ENCODE results near the gene COL4A2. TPM values are rescaled to one million over a fixed set of nuclear protein-coding genes. Genes with fewer than 3 reads are reported as not detected.

COL4A2 gene
- polyA plus RNA-seq, 12 donors, result 347 to 994 (median 444) TPM

DNA sequence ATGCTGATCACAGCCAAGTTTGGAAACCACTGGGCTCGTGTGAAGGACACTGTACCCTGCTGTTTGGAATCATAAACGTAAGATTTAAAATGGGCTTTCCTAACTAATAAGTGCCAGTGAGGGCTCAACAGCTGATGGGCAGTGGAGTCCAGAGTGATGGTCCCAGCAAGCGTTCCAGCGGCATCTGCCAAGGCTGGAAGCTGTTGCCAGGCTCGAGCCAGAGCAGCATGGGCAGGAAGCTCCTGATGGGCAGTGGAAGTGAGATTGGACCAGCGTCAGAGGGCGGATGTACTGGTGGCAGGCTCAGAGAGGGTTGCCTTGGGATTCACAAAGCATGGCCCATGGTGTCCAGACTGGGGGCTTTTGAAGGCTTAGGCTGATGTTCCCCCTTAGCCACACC lies 30.2 kb downstream of the COL4A2 start:
- DNase-seq, result no peak

DNA sequence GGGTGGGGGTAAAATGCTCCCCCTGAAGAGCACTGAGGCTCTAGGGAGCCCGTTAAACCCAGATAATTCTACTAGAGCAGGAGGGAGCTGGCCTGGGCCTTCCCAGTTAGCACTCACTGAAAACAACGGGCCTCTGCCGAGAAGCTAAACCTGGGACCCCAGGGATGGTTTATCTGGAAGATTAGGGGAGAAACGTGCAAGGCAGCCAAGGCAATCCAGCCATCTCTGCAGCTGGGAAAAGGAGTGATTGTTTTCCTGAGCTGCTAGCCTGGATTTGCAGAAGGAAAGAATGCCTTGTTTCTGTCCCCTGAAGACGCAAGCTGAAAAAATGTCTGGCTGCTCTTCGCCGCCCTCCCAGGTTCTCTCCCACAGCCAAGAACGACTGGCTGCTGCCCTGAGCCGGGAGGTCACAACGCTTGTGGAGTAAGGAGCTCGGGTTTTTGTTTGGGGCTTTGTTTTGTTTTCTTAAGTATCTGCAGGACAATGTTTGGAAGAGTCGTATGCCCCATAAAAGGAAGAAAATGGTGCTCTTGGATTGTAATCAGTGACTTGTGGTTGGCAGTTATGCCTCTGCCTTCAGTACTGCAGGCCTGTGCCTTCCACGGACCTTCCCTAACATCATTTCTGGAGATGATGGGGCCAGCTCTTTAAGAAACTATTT lies 31.5 kb downstream of the COL4A2 start:
- peak; percentile 89 for DNase-seq

DNA sequence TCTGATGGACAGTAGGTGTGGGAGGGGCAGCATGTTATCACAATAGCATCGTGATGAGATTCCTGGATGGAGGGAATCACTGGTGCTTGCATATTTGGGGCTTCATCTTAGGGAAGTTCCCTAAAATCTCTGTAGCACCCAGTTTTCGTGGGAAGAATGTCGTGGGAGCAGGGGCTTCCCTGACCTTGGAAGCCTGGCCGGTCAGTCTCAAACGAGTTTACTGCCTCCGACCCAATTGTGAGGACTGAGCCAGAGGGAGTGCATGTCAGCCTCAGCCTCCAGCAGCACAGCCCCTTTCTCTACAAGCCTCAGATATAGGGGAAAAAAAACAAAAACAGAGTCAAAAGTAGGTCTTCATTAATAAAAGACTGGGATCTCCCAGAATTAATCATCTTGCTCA lies 32.2 kb downstream of the COL4A2 start:
- no peak for DNase-seq

DNA sequence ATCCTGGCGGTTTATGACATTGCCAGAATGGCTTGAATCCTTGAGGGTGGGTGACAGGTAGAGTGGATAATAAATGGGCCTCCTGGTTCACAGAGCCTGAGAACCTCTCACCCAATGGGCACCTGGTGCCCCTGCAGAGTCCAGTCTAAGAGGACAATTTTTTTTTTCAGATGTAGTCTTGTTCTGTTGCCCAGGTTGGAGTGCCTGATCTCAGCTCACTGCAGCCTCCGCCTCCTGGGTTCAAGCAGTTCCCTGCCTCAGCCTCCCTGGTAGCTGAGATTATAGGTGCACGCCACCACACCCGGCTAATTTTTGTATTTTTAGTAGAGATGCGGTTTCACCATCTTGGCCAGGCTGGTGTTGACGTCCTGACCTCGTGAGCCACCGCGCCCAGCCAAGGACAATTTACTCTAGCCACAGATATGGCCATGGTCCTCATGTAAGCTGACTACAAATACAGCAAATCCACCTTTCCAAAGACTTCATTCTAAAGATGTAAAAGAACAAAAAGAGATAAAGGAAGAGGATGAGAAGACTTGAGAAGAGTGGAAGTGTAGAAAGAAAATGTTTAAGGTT lies 33.0 kb downstream of the COL4A2 start:
- no peak for DNase-seq

DNA sequence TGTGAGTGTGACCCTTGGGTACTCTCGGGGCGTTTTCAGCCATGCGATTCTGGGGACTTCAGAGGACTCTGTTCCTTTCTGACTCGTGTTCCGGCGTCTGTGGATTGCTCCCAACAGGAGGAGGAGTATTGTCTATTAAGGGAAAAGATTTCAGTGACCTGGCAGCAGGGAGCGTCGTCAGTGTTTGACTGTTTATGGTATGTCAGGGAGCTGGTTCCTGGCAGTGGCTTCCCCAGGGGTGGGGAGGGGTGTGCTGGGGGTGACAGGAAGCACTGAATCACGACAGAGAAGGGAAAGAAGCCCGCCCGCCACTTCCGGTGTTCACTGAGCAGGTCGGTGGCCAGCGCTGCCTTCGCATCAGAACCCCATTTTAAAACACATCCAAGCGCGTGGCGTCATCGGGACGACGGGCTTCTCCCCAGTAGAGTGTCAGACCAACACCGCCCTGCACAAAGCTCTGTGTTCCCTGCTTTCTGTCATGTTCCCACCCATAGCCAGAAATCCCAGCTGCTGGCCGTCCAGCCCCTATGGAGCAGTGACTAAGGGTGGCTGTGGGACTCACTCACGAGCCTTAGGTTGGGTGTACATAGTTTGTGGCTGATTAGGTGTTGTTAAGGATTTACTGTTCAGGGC lies 33.8 kb downstream of the COL4A2 start:
- no peak for DNase-seq

DNA sequence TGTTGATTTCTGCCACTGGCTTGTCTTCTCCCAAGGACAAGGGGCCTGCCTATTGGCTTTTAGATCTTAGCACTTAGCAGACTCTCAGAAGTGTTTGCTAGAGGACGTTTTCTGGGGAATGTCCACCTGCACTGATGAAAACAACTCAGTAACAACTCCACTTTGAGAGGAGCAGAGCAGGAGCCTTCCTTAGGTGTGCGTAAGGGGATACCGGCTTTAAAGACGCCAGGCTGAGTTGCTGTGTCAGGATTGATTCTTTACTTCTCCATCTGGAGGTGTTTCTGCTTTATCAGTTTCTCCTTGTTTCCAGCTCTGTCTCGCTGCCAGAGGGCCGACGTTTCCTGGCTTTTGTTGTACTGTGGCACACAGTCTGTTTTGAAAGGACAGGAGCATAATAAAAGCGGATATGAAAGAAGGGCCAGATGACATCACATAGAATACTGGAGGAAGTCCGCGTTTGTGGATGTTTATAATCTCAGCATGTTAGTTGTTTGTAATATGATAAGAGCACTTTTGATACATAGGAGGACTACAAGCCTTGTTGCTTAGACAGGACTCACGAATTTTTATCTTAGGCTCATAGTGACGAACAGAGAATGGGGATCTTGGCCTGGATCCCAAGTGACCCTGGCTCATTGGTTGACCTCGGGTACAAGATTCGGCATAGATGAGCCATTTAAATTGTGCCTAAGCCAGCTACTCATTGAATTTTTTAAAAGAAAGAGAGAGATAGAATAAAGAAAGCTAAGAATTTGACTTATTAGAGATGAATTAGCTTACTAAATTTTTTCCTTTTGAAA lies 34.6 kb downstream of the COL4A2 start:
- DNase-seq, result no peak

DNA sequence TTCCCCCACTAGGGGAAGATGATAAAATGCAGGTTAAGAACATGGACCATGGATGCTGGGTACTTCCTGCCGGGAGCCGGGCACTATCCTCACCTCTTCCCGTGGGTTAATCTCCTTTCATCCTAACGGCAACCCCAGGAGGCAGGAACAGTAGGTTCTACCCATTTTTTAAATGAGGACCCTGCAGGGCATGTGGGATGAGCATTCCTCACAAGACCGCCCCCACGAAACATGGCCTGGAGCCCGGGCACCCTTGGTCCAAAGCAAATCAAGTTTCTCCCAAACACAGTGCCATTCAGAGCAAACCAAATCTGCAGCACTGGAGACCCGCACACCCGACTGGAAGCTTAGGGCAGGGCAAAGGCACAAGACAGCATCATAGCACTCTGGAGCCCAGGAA lies 35.4 kb downstream of the COL4A2 start:
- DNase-seq, result no peak

DNA sequence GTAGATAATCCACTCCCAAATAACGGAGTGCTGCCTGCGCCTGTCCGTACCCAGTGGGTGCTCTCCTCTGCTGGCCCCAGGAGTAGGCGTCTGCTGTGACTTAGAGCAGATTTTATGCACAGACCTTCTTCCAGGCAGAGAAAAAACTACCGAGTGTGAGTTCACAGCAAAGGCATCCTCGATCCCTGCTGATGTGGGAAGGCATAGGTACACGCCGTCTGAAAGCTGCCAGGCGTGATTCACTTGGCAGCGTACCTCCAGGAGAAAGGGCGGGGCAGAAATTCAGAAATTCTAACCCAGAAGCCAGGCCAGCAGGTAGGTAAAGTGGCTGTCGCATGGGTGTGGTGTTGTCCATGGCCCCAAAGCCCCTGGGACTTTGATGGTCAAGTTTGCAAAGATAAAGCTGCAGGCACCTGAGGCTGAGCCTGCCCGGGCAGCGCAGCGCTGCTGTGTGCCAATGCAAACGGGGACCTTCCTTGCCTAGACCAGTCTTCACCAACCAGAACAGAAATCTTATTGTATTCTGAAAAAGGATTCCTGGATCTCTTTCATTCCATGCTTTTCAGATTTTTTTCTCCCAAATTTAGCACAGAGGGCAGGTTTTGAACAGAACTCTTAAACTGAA lies 36.3 kb downstream of the COL4A2 start:
- DNase-seq, result no peak

DNA sequence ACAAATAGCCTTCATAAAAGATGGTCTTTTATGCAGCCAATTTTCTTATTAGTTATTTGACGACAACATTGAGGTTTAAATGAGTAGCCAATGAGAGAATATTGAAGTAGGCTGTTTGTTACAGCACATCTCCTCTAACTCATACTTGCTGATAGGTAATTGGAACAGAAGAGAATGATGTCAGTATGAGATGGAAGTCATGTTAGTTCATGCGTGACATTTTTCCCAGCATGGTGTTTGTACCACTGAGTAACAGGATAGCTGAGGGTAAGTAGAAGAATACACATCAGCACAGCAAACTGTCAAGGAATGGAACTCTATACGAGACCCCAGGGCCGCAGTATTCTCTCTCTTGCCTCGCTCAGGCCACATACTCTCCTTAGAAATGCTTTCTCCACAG lies 37.2 kb downstream of the COL4A2 start:
- DNase-seq, result no peak

DNA sequence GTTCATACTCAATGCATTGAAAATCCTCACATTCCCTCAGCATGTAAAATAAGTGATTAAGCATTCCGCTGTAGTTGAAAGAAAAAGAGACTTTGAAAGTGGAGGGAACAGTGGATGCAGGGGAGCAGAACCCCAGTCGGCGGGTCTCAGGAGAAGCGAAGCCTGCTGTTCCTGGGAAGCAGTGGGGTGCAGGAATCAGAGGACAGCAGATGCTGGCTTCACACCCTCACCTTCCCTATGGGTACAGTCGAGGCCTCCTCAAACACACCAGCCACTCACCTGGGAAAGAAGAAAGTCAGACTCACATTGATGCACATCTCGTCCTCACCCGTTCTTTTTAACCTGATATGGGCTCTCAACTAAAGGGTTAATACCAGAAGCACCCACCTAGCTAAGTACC lies 38.2 kb downstream of the COL4A2 start:
- no peak for DNase-seq

DNA sequence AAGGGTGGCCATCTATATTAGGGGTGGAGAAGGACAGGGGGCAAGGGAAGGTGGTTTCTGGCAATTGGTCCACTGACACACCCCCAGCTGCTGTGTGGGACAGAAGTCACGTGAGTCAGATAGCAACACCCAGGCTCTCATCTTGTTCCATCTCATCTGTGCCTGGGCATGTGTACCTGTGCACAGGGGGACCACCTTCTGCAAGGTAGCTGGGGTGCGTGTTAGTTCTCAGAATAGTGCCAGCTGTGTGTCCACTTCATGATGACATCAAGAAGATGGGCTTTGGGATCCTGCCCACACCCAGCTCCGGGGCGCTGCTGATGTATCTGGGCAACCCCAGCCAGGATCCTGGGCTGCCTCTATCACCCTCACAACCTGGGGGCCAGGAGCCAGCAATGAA lies 38.6 kb downstream of the COL4A2 start:
- no peak for DNase-seq

DNA sequence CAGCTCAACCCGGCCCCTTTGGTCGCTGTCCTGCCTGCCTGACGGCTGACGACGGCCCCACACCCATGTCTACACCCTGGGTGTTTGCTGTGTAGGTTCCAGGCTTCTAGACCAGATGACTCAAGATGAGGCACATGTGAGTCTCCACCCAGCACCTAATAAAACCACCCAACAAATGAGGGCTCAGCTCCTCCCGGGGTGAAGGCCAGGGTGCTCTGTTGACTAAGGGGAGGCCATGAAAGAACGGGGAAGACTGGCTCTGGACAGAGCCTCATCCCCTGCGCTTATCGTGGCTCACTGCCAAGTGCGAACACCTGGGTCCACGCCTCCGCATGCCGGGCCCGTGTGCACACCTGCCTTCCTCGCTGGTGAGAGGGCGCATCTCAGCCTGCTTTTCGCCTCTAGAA lies 39.6 kb downstream of the COL4A2 start:
- no peak for DNase-seq

DNA sequence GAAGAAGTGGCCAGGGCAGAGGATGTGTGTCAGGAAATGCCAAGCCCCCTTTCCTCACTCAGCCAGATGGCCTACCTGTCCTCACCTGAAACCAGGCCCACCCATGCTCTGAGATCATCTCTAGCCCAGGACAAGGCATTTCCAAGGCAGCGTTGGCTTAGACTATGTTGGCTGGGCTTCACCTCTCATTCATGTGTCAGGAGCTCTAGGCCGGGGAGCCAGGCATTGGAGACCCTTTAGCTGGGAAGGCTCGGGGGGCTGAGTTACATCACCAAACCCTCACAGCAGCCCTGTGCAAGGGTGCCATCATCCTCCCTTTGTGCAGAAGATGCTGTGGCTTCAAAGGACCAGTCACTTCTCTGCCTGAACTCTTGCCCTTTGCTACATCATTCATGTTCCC lies 40.0 kb downstream of the COL4A2 start:
- DNase-seq, result no peak

DNA sequence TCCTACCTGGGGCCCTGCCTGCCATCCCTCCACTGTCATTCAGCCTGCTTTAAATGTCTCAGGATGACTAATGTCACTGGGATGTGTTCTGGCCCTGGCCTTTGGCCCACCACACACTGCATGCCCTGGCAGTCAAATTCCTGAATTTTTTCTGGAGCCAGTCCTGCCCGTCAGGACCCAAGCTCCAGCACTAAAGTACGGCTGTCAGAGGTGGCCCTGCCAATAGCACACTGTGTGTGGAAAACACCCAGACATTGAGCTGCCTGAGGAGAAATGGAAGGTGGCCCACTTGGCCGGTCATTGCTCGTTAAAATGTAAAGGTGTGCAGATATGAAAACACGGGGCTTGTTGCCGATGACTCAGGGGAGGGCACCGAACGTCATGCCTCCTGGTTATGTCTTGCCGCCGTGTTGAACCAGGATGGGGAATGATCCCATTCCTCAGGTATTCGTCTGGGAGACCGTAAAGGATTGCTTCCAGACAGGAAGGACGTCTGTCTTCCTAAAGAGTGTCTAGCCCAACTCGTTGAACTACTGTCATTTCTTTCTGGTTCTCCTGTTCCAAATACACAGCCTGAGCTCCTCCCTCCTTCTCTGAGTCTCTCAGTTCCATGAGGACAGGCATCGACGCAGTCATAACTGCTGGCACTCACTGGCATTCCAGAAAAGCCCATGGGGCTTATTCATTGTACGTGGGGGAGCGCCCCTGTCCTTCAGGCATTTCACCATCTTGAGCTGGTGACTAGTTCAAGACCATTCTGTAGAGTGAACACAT lies 40.6 kb downstream of the COL4A2 start:
- DNase-seq, result no peak

DNA sequence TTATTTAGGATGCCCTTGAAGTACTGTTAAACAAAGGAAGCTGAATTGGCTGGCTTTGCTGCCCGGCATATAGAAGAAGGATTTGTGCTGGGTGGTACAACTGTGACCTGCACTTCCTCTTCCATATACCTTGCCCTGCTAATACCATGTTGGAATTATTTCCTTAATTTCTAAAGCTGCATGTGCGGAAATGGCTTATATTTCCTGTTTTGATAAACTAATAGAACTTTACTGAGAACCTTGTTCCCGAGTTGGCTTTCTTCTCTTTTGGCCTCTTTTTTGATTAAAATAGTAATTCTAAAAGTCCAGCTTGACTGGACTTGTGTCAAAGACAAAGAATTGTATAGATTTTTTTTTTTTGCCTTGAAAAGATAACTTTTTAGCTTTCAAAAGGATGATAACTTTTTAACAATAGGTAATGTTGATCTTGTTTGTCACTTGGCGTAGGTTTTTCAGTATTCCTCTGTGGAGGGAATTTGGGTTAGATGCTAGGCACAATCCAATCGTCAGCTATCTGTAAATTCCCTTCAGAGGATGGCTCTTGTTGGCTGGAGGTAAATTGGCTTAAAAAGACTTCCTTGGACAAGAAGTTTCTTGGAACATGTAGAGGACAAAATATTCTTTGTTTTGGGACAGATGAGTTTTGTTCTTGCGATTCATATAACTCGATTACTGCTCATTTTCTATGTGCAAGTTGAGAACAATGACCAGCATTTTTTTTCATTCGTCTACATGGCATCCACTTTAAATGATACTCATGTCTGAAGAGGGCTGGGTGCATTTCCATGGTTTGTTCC lies 41.4 kb downstream of the COL4A2 start:
- no peak for DNase-seq

DNA sequence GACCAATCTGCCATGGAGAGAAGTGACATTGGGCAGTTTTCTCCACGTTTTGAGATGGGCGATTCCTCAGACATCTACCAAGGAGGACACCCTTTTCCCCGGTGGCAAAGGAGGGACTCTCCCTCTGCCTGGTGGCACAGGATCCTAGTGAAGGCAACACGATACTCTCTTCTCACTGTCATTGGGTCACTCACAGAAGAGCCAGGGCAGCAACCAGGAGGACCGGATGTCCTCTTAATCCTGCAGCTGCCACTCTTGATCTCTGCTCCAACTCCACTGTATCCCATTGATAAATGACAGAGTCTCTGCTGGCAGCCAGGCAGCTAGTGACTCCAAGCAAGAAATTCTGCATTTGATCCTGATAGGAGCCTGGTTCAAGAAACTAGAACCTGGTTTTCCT lies 42.2 kb downstream of the COL4A2 start:
- no peak for DNase-seq

DNA sequence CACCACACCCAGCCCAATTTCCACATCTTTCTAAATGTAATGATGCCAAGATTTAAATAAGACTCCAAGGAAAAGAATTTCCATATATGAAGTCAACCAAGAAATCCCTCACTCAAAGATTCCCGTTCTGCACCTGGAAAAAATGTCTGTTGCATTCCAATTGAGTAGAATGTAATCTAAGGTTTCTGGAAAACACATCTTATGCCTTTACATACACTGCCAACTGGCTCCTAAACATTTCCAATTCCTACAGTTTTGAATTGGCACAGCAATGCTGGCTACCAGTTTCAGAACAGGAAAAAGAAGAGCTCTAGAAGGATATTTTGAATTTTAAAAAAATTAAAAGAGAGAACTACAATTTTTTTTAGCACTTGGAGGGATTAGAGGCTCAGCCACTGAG lies 43.0 kb downstream of the COL4A2 start:
- no peak for DNase-seq

DNA sequence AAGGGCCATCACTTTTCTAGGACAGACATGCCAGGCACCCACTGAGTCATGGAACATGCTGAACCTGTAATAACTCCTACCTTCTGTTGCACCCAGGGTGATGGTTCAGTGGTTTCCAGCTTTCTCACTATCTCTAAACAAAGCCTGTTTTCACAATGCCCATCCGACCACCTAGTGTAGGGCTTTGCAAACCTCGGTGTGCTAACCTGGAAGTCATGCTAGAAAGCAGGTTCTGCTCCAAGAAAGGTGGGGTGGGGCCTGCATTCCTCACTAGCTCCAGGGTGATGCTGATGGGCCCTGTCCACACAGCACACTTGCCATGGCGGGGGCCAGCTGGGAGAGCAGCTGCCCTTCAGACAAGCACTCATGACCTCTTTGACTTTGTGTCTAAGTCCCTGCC lies 43.4 kb downstream of the COL4A2 start:
- no peak for DNase-seq

DNA sequence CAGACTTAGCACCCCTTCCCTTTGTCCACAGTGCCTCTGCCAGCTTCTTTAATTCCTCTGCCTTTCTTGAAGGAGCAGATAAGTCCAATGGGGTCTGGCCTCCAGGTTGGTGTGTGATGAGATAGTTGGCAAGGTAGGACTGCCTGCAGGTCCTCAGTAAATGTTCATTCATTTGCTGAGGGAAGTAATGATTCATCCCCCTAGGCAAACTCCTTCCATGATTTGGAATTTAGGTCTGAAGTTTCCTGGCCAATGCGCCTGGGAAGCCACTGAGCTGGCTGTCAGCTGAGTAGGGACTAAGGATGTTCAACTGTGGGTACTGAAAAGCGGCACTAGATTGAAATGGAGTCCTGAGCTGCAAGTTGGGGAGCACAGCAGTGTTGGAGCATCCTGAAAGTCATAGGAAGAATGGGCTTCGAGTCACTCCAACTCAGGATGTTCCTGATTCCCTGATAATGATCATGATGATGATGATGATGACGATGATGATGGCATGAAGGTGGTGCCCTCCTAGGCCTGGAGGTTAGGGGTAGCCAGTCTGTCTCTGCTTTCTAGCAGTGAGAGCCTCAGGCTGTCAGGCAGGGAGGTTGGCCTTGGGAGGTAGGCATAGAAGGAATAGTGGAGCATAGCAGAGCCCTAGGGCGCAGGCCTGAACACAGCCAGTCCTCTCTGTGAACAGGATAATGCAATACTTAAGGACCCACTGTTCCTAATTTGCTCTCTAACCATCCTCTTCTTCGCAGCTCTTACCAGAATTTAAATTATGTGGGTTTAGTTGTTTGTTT lies 44.7 kb downstream of the COL4A2 start:
- DNase-seq, result no peak

DNA sequence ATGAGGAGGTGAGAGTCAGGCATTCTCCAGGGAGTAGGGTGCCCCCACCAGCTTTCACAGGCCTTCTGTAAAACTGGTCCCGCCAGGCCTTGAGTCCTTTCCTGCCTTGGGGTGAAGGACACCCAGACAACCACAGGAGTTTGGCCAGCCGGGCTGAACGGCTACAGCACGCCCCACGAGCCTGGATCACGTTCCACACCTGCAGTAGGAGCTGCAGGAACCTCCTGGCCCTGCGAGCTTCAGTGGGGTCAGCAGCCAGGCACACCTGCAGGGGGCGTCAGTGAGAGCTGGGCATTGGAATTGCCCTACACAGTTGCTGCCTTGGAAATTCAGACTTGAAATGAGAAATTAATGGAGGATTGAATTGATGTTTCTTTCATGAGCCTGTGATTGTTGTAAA lies 45.7 kb downstream of the COL4A2 start:
- no peak for DNase-seq
